Retinal pigment epithelial cell (primary cell): ENCODE measurements around the gene LMNB1.
A peak's percentile ranks its signal among the peaks of the same experiment; 100 is the strongest.
"Not testable (repeated sequence)": the region's sequence is repeated elsewhere in the genome, so short reads cannot be mapped to it uniquely, and the experiment has no call there.

Source experiments
- DNase-seq: peaks from one replicate; pipeline ENCODE4 v3.0.0-alpha.2; 2010; ENCODE audit warnings: low read depth
- H3K4me3 ChIP-seq: 2 replicates; pipeline ENCODE4 v1.5.1; 2011; ENCODE audit warnings: mild to moderate bottlenecking, low read length, control low read depth, moderate library complexity
- TF ChIP-seq, protein P1 (sequence below): conservative IDR thresholded peaks from 2 replicates; pipeline ENCODE4 v1.5.1; 2011; ENCODE audit warnings: low read depth, low read length, control low read depth, inconsistent platforms

The LMNB1 gene

DNA sequence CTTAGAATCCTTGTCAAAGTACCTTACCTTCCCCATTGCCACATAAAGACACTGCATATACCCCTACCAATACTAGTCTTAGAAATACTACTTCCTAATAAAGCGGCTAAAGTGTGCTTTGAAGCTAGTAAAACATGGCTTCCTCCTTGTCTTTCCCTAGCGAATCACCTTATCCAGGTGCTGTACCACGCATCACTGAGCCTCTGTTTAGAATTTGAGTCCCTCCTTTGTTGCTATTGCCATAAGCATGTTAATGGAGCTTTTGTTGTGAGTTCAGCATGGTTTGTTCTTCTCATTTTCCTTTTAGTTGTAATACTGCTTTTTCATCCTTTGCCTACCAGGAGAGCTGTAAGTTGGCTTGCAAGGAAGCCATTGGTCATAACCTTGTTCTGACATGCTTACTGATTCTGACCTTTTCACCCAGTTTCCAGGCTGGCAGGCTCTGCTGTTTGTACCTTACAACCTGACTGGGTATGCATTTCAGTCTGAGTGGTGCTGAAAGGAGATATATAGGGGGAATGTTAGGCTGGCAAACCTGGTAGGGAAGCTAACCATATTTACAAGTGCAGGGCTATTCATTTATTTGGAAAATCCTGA lies 49.8 kb downstream of the LMNB1 start:
- H3K4me3 ChIP-seq, result no peak overlapping the region
- TF ChIP-seq, protein P1, sequence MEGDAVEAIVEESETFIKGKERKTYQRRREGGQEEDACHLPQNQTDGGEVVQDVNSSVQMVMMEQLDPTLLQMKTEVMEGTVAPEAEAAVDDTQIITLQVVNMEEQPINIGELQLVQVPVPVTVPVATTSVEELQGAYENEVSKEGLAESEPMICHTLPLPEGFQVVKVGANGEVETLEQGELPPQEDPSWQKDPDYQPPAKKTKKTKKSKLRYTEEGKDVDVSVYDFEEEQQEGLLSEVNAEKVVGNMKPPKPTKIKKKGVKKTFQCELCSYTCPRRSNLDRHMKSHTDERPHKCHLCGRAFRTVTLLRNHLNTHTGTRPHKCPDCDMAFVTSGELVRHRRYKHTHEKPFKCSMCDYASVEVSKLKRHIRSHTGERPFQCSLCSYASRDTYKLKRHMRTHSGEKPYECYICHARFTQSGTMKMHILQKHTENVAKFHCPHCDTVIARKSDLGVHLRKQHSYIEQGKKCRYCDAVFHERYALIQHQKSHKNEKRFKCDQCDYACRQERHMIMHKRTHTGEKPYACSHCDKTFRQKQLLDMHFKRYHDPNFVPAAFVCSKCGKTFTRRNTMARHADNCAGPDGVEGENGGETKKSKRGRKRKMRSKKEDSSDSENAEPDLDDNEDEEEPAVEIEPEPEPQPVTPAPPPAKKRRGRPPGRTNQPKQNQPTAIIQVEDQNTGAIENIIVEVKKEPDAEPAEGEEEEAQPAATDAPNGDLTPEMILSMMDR, result no peak
- no peak for DNase-seq

- H3K4me3 ChIP-seq, result no peak overlapping the region
- TF ChIP-seq, protein P1, result no peak
- no peak for DNase-seq
Measured at GRCh38 chr5:126829098-126829497, 52.2 kb downstream of the LMNB1 start.

- DNase-seq, result no peak
- TF ChIP-seq, protein P1, result no peak
- H3K4me3 ChIP-seq, result no peak overlapping the region
Measured at GRCh38 chr5:126830061-126830460, 53.1 kb downstream of the LMNB1 start.

DNA sequence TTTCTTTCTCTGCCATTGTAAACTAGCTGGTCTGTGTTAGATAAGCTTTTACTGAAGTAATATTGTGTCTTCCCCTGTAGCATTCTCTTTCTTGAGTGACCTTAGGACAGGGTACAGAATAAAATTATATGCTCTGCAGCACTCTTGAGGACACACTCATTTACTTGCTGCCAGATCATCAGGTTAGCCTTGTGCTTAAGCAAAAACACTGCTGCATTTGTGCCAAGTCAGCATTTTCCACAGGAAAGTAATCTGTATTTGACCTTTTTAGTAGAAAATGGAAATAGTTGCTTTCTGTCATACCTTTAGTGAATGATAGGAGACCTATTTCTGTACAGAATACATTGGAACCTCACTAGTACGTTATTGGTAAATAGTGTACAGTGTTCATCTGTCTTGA lies 54.2 kb downstream of the LMNB1 start:
- TF ChIP-seq, protein P1, result no peak
- DNase-seq, result no peak

GRCh38 chr5:126836778-126837177 lies 59.8 kb downstream of the LMNB1 start:
- TF ChIP-seq, protein P1, result no peak
- DNase-seq, result no peak
- H3K4me3 ChIP-seq, result no peak overlapping the region

More for the DNA sequence above, 54.2 kb downstream of the LMNB1 start:
- H3K4me3 ChIP-seq, result no peak overlapping the region

GRCh38 chr5:126837242-126837641 lies 60.3 kb downstream of the LMNB1 start:
- no peak for DNase-seq
- no peak overlapping the region for H3K4me3 ChIP-seq
- TF ChIP-seq, protein P1, result no peak

DNA sequence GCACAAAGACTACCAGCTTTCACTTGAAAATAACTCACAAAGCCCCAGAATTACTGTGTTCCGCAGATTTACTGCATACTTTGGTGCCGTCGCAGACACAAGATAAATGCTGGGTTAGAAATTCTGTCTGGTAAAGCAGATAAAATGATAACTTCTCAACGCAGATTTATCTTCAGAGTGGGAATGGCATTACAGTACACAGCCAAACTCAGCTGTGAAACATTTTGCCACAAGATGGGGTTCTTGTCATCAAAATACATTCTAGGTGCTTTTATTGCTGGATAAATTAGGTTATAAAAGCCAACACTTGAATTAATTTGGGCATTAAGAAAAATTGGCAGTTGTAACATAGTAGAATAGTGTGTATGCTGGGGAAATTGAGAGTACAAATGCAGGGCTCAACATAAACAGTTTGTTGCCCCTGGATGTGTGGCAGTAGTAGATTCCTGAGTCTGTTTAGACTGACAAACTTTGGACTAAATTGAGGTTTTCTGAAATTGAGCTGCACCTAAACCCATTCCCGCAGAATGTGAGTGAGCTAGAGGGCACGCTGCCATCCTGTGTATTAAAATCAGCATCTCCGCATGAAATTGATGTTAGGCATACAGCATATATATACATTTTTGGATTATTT lies 61.1 kb downstream of the LMNB1 start:
- TF ChIP-seq, protein P1, result peak; percentile 50
- no peak overlapping the region for H3K4me3 ChIP-seq
- no peak for DNase-seq

- H3K4me3 ChIP-seq, DNase-seq: not testable (repeated sequence)
Measured at GRCh38 chr5:126839407-126839806, 62.5 kb downstream of the LMNB1 start.

- not testable (repeated sequence) for DNase-seq, H3K4me3 ChIP-seq
Measured at GRCh38 chr5:126843375-126843774, 66.4 kb downstream of the LMNB1 start.

- DNase-seq, H3K4me3 ChIP-seq: not testable (repeated sequence)
Measured at GRCh38 chr5:126845470-126846070, 68.6 kb downstream of the LMNB1 start.
